Astrocyte (in vitro differentiated cells and primary cell): ENCODE measurements around the gene ECE1. TPM values are rescaled to one million over a fixed set of nuclear protein-coding genes. Genes with fewer than 3 reads are reported as not detected.

Source experiments
- DNase-seq: peaks from one replicate; pipeline ENCODE4 v3.0.0-alpha.2; 2010; ENCODE audit warnings: low read depth
- FAIRE-seq: peaks from 2 replicates; lab custom pipeline; 2011; peaks lifted over from hg19 to GRCh38; lab: Jason Lieb, UNC
- H2AFZ ChIP-seq: 2 replicates; pipeline ENCODE4 v1.6.0; 2012; ENCODE audit warnings: low read depth, low read length, inconsistent platforms
- H3K27ac ChIP-seq: 2 replicates; pipeline ENCODE4 v1.5.1; 2011; ENCODE audit warnings: low read depth, low read length, inconsistent platforms
- H3K27me3 ChIP-seq: 2 replicates; pipeline ENCODE4 v1.6.0; 2011; ENCODE audit warnings: low read length, inconsistent platforms; ENCODE audit not compliant: insufficient read depth
- H3K36me3 ChIP-seq: 2 replicates; pipeline ENCODE4 v1.5.1; 2011; ENCODE audit warnings: low read length, inconsistent platforms; ENCODE audit not compliant: insufficient read depth
- H3K4me1 ChIP-seq: 2 replicates; pipeline ENCODE4 v1.5.1; 2011; ENCODE audit warnings: low read length, inconsistent platforms; ENCODE audit not compliant: insufficient read depth
- H3K4me2 ChIP-seq: 2 replicates; pipeline ENCODE4 v1.6.0; 2012; ENCODE audit warnings: low read length, inconsistent platforms
- H3K4me3 ChIP-seq: 2 replicates; pipeline ENCODE4 v1.5.1; 2011; ENCODE audit warnings: low read depth, mild to moderate bottlenecking, low read length, inconsistent platforms; ENCODE audit not compliant: insufficient read depth
- H3K79me2 ChIP-seq: 2 replicates; pipeline ENCODE4 v1.6.0; 2012; ENCODE audit warnings: mild to moderate bottlenecking, low read length, inconsistent platforms; ENCODE audit not compliant: insufficient read depth
- H3K9ac ChIP-seq: 2 replicates; pipeline ENCODE4 v1.6.0; 2012; ENCODE audit warnings: mild to moderate bottlenecking, low read length, inconsistent platforms
- H3K9me3 ChIP-seq: 2 replicates; pipeline ENCODE4 v1.5.1; 2012; ENCODE audit warnings: low read depth, mild to moderate bottlenecking, low read length, inconsistent platforms; ENCODE audit not compliant: insufficient read depth
- H4K20me1 ChIP-seq: 2 replicates; pipeline ENCODE4 v1.6.0; 2012; ENCODE audit warnings: low read length, inconsistent platforms; ENCODE audit not compliant: insufficient read depth
- H3K27ac Mint-ChIP-seq: one replicate; pipeline ENCODE4 v1.8.0; 2021; ENCODE audit warnings: mild to moderate bottlenecking, mixed read lengths; ENCODE audit not compliant: unreplicated experiment
- H3K27me3 Mint-ChIP-seq: one replicate; pipeline ENCODE4 v1.8.0; 2021; ENCODE audit warnings: low read depth, mixed read lengths; ENCODE audit not compliant: unreplicated experiment
- H3K36me3 Mint-ChIP-seq: one replicate; pipeline ENCODE4 v1.8.0; 2021; ENCODE audit warnings: low read depth, mixed read lengths; ENCODE audit not compliant: unreplicated experiment
- H3K4me1 Mint-ChIP-seq: one replicate; pipeline ENCODE4 v1.8.0; 2021; ENCODE audit warnings: low read depth, mixed read lengths; ENCODE audit not compliant: unreplicated experiment
- H3K4me3 Mint-ChIP-seq: one replicate; pipeline ENCODE4 v1.8.0; 2021; ENCODE audit warnings: mild to moderate bottlenecking, moderate library complexity, mixed read lengths; ENCODE audit not compliant: unreplicated experiment
- H3K9me3 Mint-ChIP-seq: one replicate; pipeline ENCODE4 v1.8.0; 2021; ENCODE audit warnings: mild to moderate bottlenecking, mixed read lengths; ENCODE audit not compliant: unreplicated experiment
- EZH2 ChIP-seq: IDR thresholded peaks from 2 replicates; pipeline ENCODE4 v1.6.1; 2012; ENCODE audit warnings: mild to moderate bottlenecking, low read length, inconsistent platforms; ENCODE audit not compliant: insufficient read depth
- total RNA-seq: library from RNA; stranded (reverse); gene quantifications from 2 replicates; pipeline ENCODE4 v1.2.1, GENCODE V29; 2021
- TF ChIP-seq, protein P1 (sequence below): IDR thresholded peaks from 2 replicates; pipeline ENCODE4 v1.5.1; 2011; ENCODE audit warnings: low read depth, mild to moderate bottlenecking, inconsistent platforms, low read length, moderate library complexity; ENCODE audit not compliant: insufficient read depth

Gene ECE1
- total RNA-seq, 1 donor from 2014 or later, result 172 TPM

DNA sequence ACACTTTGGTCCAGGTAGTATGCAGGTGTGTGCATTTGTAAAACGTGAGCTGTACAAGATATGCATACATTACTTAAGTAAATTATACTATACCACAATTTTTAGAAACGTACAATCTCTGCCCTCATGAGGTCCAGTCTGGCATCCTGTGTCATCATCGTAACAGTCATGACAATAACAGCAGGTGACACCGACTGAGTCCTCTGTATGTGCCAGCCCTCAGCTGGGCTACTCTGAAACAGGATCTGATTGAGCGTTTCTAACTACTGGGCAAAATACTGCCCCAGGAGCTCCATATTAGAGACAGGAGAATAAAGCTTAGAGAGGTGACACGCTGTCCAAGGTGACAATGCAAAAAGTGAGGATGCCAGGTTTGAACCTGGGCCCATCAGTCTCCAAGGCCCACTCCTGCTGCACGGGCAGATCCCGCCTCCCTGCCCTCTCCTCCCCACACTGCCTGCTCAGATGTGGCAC lies 47.2 kb upstream of the ECE1 start:
- no peak overlapping the region for H3K27ac ChIP-seq
- H3K27me3 ChIP-seq, result no peaks in the 10 kb centered on the region
- Mint-ChIP-seq H3K4me3 (no peak overlapping the region), H3K4me1 (peaks cover 32% of the 10 kb centered on the region), H3K9me3 (no peaks in the 10 kb centered on the region), H3K27me3 (no peaks in the 10 kb centered on the region), H3K36me3 (peaks cover 3% of the 10 kb centered on the region), H3K27ac (no peak overlapping the region)
- peaks cover 52% of the 10 kb centered on the region for H4K20me1 ChIP-seq
- peaks cover 47% of the 10 kb centered on the region for H3K4me1 ChIP-seq
- H3K79me2 ChIP-seq, result peaks cover 89% of the 10 kb centered on the region
- no peak for TF ChIP-seq EZH2
- TF ChIP-seq, protein P1, sequence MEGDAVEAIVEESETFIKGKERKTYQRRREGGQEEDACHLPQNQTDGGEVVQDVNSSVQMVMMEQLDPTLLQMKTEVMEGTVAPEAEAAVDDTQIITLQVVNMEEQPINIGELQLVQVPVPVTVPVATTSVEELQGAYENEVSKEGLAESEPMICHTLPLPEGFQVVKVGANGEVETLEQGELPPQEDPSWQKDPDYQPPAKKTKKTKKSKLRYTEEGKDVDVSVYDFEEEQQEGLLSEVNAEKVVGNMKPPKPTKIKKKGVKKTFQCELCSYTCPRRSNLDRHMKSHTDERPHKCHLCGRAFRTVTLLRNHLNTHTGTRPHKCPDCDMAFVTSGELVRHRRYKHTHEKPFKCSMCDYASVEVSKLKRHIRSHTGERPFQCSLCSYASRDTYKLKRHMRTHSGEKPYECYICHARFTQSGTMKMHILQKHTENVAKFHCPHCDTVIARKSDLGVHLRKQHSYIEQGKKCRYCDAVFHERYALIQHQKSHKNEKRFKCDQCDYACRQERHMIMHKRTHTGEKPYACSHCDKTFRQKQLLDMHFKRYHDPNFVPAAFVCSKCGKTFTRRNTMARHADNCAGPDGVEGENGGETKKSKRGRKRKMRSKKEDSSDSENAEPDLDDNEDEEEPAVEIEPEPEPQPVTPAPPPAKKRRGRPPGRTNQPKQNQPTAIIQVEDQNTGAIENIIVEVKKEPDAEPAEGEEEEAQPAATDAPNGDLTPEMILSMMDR, result no peak
- no peaks in the 10 kb centered on the region for H3K9me3 ChIP-seq
- no peak for DNase-seq
- H3K9ac ChIP-seq, result no peak overlapping the region
- no peak overlapping the region for H3K4me3 ChIP-seq
- H2AFZ ChIP-seq, result no peak overlapping the region
- H3K36me3 ChIP-seq, result no peaks in the 10 kb centered on the region
- H3K4me2 ChIP-seq, result no peak overlapping the region
- no peak for FAIRE-seq

DNA sequence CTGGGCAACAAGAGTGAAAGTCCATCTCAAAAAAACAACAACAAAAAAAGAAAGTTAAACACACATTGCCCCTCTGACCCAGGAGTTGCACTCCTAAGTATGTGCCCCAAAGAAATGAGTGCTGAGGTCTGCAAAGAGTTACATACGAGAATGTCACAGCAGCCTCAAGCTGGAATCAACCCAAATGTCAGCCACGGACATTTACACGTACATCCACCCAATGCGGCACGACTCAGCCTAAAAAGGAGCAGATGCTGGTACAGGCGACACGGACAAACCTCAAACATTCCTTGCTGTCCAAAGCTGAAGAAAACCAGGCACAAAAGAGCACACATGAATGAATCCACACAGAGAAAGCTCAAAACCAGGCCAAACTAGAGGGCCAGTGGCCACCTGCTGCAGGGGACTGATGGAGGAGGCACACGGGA lies 46.8 kb upstream of the ECE1 start:
- peaks cover 47% of the 10 kb centered on the region for H4K20me1 ChIP-seq
- H3K4me3 Mint-ChIP-seq, result no peak overlapping the region
- no peak overlapping the region for H3K4me3 ChIP-seq
- H3K27me3 Mint-ChIP-seq, result no peaks in the 10 kb centered on the region
- peaks cover 88% of the 10 kb centered on the region for H3K79me2 ChIP-seq
- no peaks in the 10 kb centered on the region for H3K27me3 ChIP-seq
- H3K27ac ChIP-seq, result no peak overlapping the region
- H3K9me3 Mint-ChIP-seq, result no peaks in the 10 kb centered on the region
- no peak overlapping the region for H3K4me2 ChIP-seq
- H3K27ac Mint-ChIP-seq, result peak overlapping the region; percentile 4
- peaks cover 42% of the 10 kb centered on the region for H3K4me1 ChIP-seq
- H3K4me1 Mint-ChIP-seq, result peaks cover 32% of the 10 kb centered on the region
- H3K36me3 Mint-ChIP-seq, result peaks cover 3% of the 10 kb centered on the region
- FAIRE-seq (no peak), DNase-seq (no peak)
- no peaks in the 10 kb centered on the region for H3K9me3 ChIP-seq
- H3K9ac ChIP-seq, result no peak overlapping the region
- no peak overlapping the region for H2AFZ ChIP-seq
- TF ChIP-seq EZH2, result no peak
- TF ChIP-seq, protein P1, result no peak
- no peaks in the 10 kb centered on the region for H3K36me3 ChIP-seq

DNA sequence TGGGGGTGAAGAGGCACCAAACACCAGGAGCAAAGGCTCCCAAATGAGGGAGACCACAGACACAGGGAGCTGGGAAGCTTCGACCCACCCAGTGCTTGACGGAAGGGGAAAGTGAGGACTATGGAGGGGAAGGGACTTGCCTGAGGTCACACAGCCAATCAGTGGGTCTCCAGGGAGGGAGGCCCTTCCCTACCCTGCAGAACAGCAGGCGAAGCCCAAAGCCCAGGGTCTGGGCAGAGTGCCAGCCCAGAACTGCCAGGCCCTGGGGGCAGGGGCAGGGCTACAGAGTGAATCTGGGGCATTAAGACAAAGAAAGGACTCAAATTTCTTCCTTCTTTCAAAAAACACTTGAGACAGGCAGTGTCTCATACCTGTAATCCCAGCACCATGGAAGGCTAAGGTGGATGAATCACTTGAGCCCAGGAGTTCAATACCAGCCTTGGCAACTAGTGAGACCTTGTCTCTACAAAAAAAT lies 45.5 kb upstream of the ECE1 start:
- FAIRE-seq, result no peak
- no peaks in the 10 kb centered on the region for H3K36me3 ChIP-seq
- peaks cover 35% of the 10 kb centered on the region for H4K20me1 ChIP-seq
- no peaks in the 10 kb centered on the region for H3K27me3 ChIP-seq
- no peak for DNase-seq
- H3K4me3 ChIP-seq, result no peak overlapping the region
- H3K79me2 ChIP-seq, result peaks cover 84% of the 10 kb centered on the region
- Mint-ChIP-seq H3K27ac (no peak overlapping the region), H3K36me3 (peaks cover 3% of the 10 kb centered on the region), H3K27me3 (no peaks in the 10 kb centered on the region), H3K4me1 (peaks cover 38% of the 10 kb centered on the region), H3K9me3 (no peaks in the 10 kb centered on the region), H3K4me3 (no peak overlapping the region)
- H2AFZ ChIP-seq, result no peak overlapping the region
- H3K4me2 ChIP-seq, result peak overlapping the region; percentile 91
- no peaks in the 10 kb centered on the region for H3K9me3 ChIP-seq
- peak overlapping the region; percentile 81 for H3K9ac ChIP-seq
- TF ChIP-seq EZH2, result no peak
- TF ChIP-seq, protein P1, result no peak
- H3K4me1 ChIP-seq, result peaks cover 43% of the 10 kb centered on the region
- H3K27ac ChIP-seq, result no peak overlapping the region
